Liver (tissue), 9 donors: ENCODE measurements around the gene LAMA5. TPM values are rescaled to one million over a fixed set of nuclear protein-coding genes. Genes with fewer than 3 reads are reported as not detected.
A peak's percentile ranks its signal among the peaks of the same experiment; 100 is the strongest.

Experiments used
- DNase-seq: peaks from one replicate; pipeline ENCODE4 v3.0.0-alpha.2; 2017; ENCODE audit warnings: low spot score
- H3K27ac ChIP-seq, 2 donors: one replicate each; pipeline ENCODE4 v1.7.0; 2013; ENCODE audit warnings: inconsistent platforms in 2 of 2, low read length in 2 of 2, control low read depth in 1 of 2, low read depth in 1 of 2, mild to moderate bottlenecking in 1 of 2
- H3K27me3 ChIP-seq, 4 donors: one replicate each; pipeline versions ENCODE4 v1.6.1 to v1.7.0; 2013; ENCODE audit warnings: low read length in 3 of 4, inconsistent platforms in 1 of 4, mild to moderate bottlenecking in 1 of 4, moderate library complexity in 1 of 4; ENCODE audit not compliant: control insufficient read depth in 4 of 4, insufficient read depth in 4 of 4
- H3K36me3 ChIP-seq, 4 donors: one replicate each; pipeline versions ENCODE4 v1.6.1 to v1.7.0; 2013; ENCODE audit warnings: low read length in 3 of 4, mild to moderate bottlenecking in 3 of 4, low read depth in 1 of 4, moderate library complexity in 1 of 4; ENCODE audit not compliant: control insufficient read depth in 4 of 4, insufficient read depth in 3 of 4
- H3K4me1 ChIP-seq, 4 donors: one replicate each; pipeline versions ENCODE4 v1.6.1 to v1.7.0; 2013; ENCODE audit warnings: low read length in 3 of 4, mild to moderate bottlenecking in 3 of 4, moderate library complexity in 1 of 4; ENCODE audit not compliant: control insufficient read depth in 4 of 4, insufficient read depth in 4 of 4
- H3K4me3 ChIP-seq, 3 donors: one replicate each; pipeline versions ENCODE4 v1.6.1 to v1.7.0; 2013; ENCODE audit warnings: low read length in 3 of 3, control low read depth in 1 of 3, low read depth in 1 of 3, mild to moderate bottlenecking in 1 of 3
- H3K9ac ChIP-seq, 2 donors: one replicate each; pipeline ENCODE4 v1.7.0; 2013; ENCODE audit warnings: low read length in 2 of 2, mild to moderate bottlenecking in 2 of 2, moderate library complexity in 2 of 2, control low read depth in 1 of 2, low read depth in 1 of 2
- H3K9me3 ChIP-seq, 4 donors: one replicate each; pipeline versions ENCODE4 v1.6.1 to v1.7.0; 2013; ENCODE audit warnings: low read length in 3 of 4; ENCODE audit not compliant: control insufficient read depth in 4 of 4
- EGR1 ChIP-seq, 2 donors: IDR thresholded peaks; 2 replicates each; pipeline ENCODE4 v1.6.1; 2016 to 2018; ENCODE audit warnings: antibody characterized with exemption in 2 of 2, low read depth in 2 of 2
- FOXA1 ChIP-seq: IDR thresholded peaks from 2 replicates; pipeline ENCODE4 v1.6.1; 2016; ENCODE audit warnings: antibody characterized with exemption
- FOXA2 ChIP-seq: IDR thresholded peaks from 2 replicates; pipeline ENCODE4 v1.6.1; 2016; ENCODE audit warnings: antibody characterized with exemption
- GABPA ChIP-seq, 2 donors: IDR thresholded peaks in 1 of 2; conservative IDR thresholded peaks in 1 of 2; 2 replicates each; pipeline ENCODE4 v1.6.1; 2016; ENCODE audit warnings: antibody characterized with exemption in 2 of 2, mild to moderate bottlenecking in 1 of 2, moderate library complexity in 1 of 2
- HNF4A ChIP-seq, 2 donors: conservative IDR thresholded peaks; 2 replicates each; pipeline ENCODE4 v1.6.1; 2016; ENCODE audit warnings: antibody characterized with exemption in 2 of 2, mild to moderate bottlenecking in 2 of 2
- HNF4G ChIP-seq: IDR thresholded peaks from 2 replicates; pipeline ENCODE4 v1.6.1; 2016; ENCODE audit warnings: antibody characterized with exemption
- JUND ChIP-seq, 2 donors: IDR thresholded peaks; 2 replicates each; pipeline ENCODE4 v1.6.1; 2016; ENCODE audit warnings: antibody characterized with exemption in 2 of 2
- NR2F2 ChIP-seq: IDR thresholded peaks from 2 replicates; pipeline ENCODE4 v1.6.1; 2016; ENCODE audit warnings: antibody characterized with exemption
- RAD21 ChIP-seq, 2 donors: IDR thresholded peaks; 2 replicates each; pipeline ENCODE4 v1.6.1; 2016; ENCODE audit warnings: antibody characterized with exemption in 2 of 2, mild to moderate bottlenecking in 2 of 2
- RXRA ChIP-seq, 2 donors: IDR thresholded peaks; 2 replicates each; pipeline ENCODE4 v1.6.1; 2017 to 2018; ENCODE audit warnings: antibody characterized with exemption in 2 of 2, mild to moderate bottlenecking in 1 of 2
- SP1 ChIP-seq: IDR thresholded peaks from 2 replicates; pipeline ENCODE4 v1.6.1; 2018; ENCODE audit warnings: antibody characterized with exemption, mild to moderate bottlenecking
- TAF1 ChIP-seq: conservative IDR thresholded peaks from 2 replicates; pipeline ENCODE4 v1.6.1; 2016; ENCODE audit warnings: antibody characterized with exemption, mild to moderate bottlenecking
- WGBS: extraction: QIAGEN DNeasy Blood & Tissue Kit; methylation state at CpG from one replicate; pipeline ENCODE4 v1.1.7; 2013; 5-methylcytosine and 5-hydroxymethylcytosine counted together
- polyA plus RNA-seq, 2 donors: library from polyadenylated mRNA; stranded (reverse) in 1 of 2; unstranded in 1 of 2; fragments of 200-250 nt in 1 of 2; fragments of >200 nt in 1 of 2; fragmentation: Nextera tagmentation in 1 of 2; extraction: Ambion mirVana in 1 of 2; gene quantifications; one replicate each; pipeline versions ENCODE4 v1.2.1 to v1.2.3, GENCODE V29; 2013 to 2015
- total RNA-seq, 2 donors: library from RNA; depleted of rRNA; stranded (reverse); fragments of >200 nt; gene quantifications; one replicate each; pipeline ENCODE4 v1.2.3, GENCODE V29; 2014
- TF ChIP-seq, protein P1 (sequence below): IDR thresholded peaks from 2 replicates; pipeline ENCODE4 v1.6.1; 2016; ENCODE audit warnings: antibody characterized with exemption
- TF ChIP-seq, protein P2 (sequence below): IDR thresholded peaks from 2 replicates; pipeline ENCODE4 v1.6.1; 2016; ENCODE audit warnings: antibody characterized with exemption
- TF ChIP-seq, protein P3 (sequence below): IDR thresholded peaks from 2 replicates; pipeline ENCODE4 v1.6.1; 2016; ENCODE audit warnings: antibody characterized with exemption
- donor health status: healthy.
- donor health status: healthy.
- donor health status: healthy.
- donor health status: healthy.
- donor health status: healthy.

Gene LAMA5
- total and polyA plus RNA-seq, 4 donors: 3.6 to 40.2 (median 13.7) TPM

DNA sequence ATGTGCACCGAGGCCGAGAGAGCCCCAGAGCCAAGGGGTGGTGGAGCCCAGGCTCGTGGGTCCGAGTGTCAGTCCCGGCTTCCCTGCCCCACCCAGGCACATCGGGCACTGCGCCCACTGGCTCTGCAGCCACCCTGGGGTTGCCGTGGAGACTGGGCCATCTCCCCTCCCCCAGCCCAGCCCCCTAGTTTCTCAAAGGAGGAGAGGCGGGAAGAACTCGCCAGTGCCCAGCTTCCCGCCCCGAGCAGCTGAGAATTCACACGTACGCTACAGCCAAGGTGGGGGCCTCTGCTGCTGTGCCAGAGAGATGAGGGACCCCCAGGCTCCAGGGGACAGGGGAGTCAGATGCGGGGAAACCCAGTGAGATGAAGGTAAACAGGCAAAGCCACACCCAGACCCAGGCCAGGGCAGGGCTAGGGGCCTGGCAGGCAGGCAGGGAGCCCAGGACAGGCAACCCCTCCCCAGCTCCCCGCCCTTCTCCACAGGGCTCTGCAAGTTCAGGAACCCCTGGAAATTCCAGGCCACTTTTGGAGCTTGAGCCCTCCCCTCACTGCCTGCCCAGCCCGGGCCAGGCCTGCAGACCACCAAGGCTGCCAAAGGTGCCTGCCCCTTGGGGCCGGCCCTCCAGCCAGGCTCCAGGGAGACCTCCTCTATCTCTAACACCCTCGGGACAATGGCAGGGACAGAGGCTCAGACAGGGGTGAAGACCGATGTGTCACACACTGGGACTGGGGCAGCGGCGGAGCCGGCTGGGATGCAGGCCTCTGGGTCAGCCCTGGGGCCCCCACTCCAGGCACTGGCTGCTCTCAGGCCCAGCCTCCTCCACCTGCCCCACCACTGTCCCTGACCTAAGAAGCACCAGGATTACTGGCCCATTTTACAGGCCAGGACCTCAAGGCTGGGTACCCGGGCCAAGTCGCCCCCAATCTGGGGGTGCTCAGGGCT, 6.0 kb downstream of the LAMA5 start (continued):
- TF ChIP-seq RXRA (IDR thresholded peaks at IDR 0.05) (no peak), JUND (IDR thresholded peaks at IDR 0.05) (no peak), RAD21 (IDR thresholded peaks at IDR 0.05) (no peak), SP1 (no peak), FOXA1 (no peak), EGR1 (IDR thresholded peaks at IDR 0.05; ENCODE audit: low read depth in 2 of 2) (no peak), GABPA (IDR thresholded peaks at IDR 0.05 in 1 of 2, conservative IDR thresholded peaks at IDR 0.05 in 1 of 2) (no peak)
- TF ChIP-seq, protein P1, sequence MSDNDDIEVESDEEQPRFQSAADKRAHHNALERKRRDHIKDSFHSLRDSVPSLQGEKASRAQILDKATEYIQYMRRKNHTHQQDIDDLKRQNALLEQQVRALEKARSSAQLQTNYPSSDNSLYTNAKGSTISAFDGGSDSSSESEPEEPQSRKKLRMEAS: no peak
- TF ChIP-seq, protein P2, sequence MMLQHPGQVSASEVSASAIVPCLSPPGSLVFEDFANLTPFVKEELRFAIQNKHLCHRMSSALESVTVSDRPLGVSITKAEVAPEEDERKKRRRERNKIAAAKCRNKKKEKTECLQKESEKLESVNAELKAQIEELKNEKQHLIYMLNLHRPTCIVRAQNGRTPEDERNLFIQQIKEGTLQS: no peak

DNA sequence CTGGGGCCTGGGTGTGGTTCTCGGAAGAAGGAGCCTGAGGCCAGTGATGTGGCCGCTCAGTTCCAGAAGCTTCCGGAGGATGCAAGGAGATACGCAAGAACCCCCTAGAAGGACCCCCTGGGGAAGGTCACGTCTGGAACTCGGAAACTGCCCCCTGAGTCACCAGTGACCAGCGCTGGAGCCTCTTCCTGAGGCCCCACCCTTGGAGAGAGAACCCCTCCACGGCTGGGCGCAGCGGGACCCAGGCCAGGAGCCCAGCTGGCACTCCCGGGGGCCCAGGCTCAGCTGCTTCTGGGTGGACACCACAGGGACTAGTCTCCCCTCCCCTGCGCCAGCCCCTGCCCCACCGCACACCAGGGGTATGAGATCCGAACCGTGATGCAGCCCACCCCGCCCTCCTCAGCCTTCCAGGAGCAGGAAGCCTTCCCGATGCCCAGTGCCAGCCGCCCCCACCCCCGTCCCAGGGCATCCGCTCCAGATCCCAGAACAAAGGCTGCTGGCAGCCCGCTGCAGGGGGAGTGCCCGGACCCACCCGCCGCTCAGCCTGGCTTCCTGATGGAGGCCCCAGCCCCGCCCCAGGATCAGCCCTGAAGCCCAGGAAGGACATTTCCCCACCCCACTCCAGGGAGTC, 7.5 kb downstream of the LAMA5 start:
- 77% methylated on average over 25 of the region's 25 CpGs for whole genome bisulfite sequencing
- TF ChIP-seq NR2F2: peak; percentile 56
- TF ChIP-seq, protein P3, sequence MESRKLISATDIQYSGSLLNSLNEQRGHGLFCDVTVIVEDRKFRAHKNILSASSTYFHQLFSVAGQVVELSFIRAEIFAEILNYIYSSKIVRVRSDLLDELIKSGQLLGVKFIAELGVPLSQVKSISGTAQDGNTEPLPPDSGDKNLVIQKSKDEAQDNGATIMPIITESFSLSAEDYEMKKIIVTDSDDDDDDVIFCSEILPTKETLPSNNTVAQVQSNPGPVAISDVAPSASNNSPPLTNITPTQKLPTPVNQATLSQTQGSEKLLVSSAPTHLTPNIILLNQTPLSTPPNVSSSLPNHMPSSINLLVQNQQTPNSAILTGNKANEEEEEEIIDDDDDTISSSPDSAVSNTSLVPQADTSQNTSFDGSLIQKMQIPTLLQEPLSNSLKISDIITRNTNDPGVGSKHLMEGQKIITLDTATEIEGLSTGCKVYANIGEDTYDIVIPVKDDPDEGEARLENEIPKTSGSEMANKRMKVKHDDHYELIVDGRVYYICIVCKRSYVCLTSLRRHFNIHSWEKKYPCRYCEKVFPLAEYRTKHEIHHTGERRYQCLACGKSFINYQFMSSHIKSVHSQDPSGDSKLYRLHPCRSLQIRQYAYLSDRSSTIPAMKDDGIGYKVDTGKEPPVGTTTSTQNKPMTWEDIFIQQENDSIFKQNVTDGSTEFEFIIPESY: no peak
- no peak for TF ChIP-seq FOXA2
- no peak for TF ChIP-seq JUND (IDR thresholded peaks at IDR 0.05)
- Histone ChIP-seq H3K9ac (no peak overlapping the region), H3K27ac (peak overlapping the region; percentile 82 to 86), H3K4me1 (peaks cover 53 to 85% (median 69%) of the 10 kb centered on the region in 4 donors), H3K36me3 (peaks cover 0 to 2% (median 0%) of the 10 kb centered on the region in 4 donors), H3K9me3 (no peaks in the 10 kb centered on the region), H3K4me3 (no peak overlapping the region), H3K27me3 (no peaks in the 10 kb centered on the region)
- DNase-seq: no peak

DNA sequence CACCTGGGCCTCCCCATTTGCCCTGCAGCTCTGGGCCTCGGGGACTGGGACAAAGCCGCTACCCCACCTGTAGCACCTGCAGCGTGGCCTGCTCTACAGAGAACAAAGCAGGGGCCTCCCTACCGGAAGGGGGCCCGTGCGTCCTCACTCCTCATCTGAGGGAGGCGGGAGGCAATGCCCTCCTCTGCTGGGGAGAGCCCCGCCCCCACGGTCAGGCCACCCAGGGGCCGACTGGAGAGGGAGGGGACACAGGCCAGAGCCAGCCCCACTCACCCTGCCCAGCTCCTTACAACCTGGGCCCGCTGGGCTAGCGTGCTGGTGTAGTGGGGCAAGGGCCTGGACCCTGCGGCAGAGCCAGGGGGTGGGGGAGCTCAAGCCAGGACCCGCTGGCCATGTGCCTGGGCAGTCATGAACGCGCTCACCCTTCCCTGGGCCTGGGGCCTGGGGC, 8.0 kb downstream of the LAMA5 start:
- no peak overlapping the region for H3K4me3 ChIP-seq
- no peak for DNase-seq
- 76% methylated on average over 16 of the region's 16 CpGs for WGBS
- no peaks in the 10 kb centered on the region for H3K27me3 ChIP-seq
- H3K4me1 ChIP-seq: peaks cover 57 to 84% (median 69%) of the 10 kb centered on the region in 4 donors
- peak overlapping the region; percentile 82 to 86 for H3K27ac ChIP-seq
- H3K36me3 ChIP-seq: peaks cover 0 to 2% (median 0%) of the 10 kb centered on the region in 4 donors
- TF ChIP-seq FOXA1 (no peak), FOXA2 (no peak), TAF1 (no peak), JUND (IDR thresholded peaks at IDR 0.05) (no peak), HNF4A (conservative IDR thresholded peaks at IDR 0.05) (no peak), HNF4G (no peak), RAD21 (IDR thresholded peaks at IDR 0.05) (no peak), RXRA (IDR thresholded peaks at IDR 0.05) (no peak)
- TF ChIP-seq, protein P2: no peak
- TF ChIP-seq, protein P1: no peak
- no peaks in the 10 kb centered on the region for H3K9me3 ChIP-seq
- no peak overlapping the region for H3K9ac ChIP-seq
